Stomach (tissue), 9 donors: Measurements from ENCODE around the gene CYB5B. TPM values are rescaled to one million over a fixed set of nuclear protein-coding genes. Genes with fewer than 3 reads are reported as not detected.

Experiments used
- DNase-seq, 2 donors: peaks; one replicate each; pipeline versions ENCODE4 v3.0.0 to v3.0.0-alpha.2; 2013 to 2019
- H3K27ac ChIP-seq, 5 donors: fragments of 200-600 bp in 4 of 5; sonication (generic) in 4 of 5; one replicate each; pipeline ENCODE4 v1.5.1; 2013 to 2019; ENCODE audit warnings: mild to moderate bottlenecking in 1 of 5, moderate library complexity in 1 of 5
- H3K27me3 ChIP-seq, 3 donors: fragments of 200-600 bp; sonication (generic); one replicate each; pipeline ENCODE4 v1.5.1; 2017 to 2019; ENCODE audit warnings: mixed run types in 1 of 3
- H3K36me3 ChIP-seq, 4 donors: fragments of 200-600 bp; sonication (generic); 1 replicate in 3 of 4; 2 replicates in 1 of 4; pipeline ENCODE4 v1.5.1; 2016 to 2019
- H3K4me1 ChIP-seq, 4 donors: fragments of 200-600 bp; sonication (generic); one replicate each; pipeline ENCODE4 v1.5.1; 2016 to 2019
- H3K4me3 ChIP-seq, 4 donors: fragments of 200-600 bp; sonication (generic) in 3 of 4; one replicate each; pipeline ENCODE4 v1.5.1; 2016 to 2019; ENCODE audit warnings: mild to moderate bottlenecking in 1 of 4
- H3K9me3 ChIP-seq, 4 donors: fragments of 200-600 bp; sonication (generic); one replicate each; pipeline ENCODE4 v1.5.1; 2016 to 2019
- EP300 ChIP-seq: sonication (generic); formaldehyde crosslinking; IDR thresholded peaks from one replicate; pipeline ENCODE4 v1.6.1; 2017; ENCODE audit warnings: antibody characterized with exemption
- POLR2A ChIP-seq, 4 donors: fragments of 450-650 bp; IDR thresholded peaks; one replicate each; pipeline ENCODE4 v1.6.1; 2016; ENCODE audit warnings: antibody characterized with exemption in 4 of 4, control low read depth in 2 of 4, mild to moderate bottlenecking in 1 of 4, moderate library complexity in 1 of 4
- POLR2AphosphoS5 ChIP-seq, 3 donors: sonication (generic); formaldehyde crosslinking; IDR thresholded peaks; one replicate each; pipeline ENCODE4 v1.6.1; 2016; ENCODE audit warnings: antibody characterized with exemption in 3 of 3
- WGBS, 5 donors: extraction: QIAGEN DNeasy Blood & Tissue Kit in 3 of 5; methylation state at CpG; one replicate each; pipeline versions ENCODE4 v1.1.5 to v1.1.7; 2013 to 2018; 5-methylcytosine and 5-hydroxymethylcytosine counted together
- intact Hi-C: fragments of 100-400 bp; cut with DNase I; formaldehyde crosslinking; loops from one replicate; pipeline ENCODE4 v1.15.1; 2023; ENCODE audit warnings: low total_unique reads
- polyA plus RNA-seq, 3 donors: library from polyadenylated mRNA; stranded (reverse); fragments of 200-250 nt; gene quantifications; one replicate each; pipeline ENCODE4 v1.2.3, GENCODE V29; 2013
- total RNA-seq, 5 donors: library from RNA; depleted of rRNA; stranded (reverse); fragments of >200 nt; gene quantifications; one replicate each; pipeline versions ENCODE4 v1.1.0 to v1.2.3, GENCODE V29; 2014 to 2016
- TF ChIP-seq, protein P1 (sequence below), 7 experiments: fragments of 450-650 bp in 4 of 7; fragments of 200-600 bp in 3 of 7; sonication (generic) in 3 of 7; IDR thresholded peaks; one replicate each; pipeline ENCODE4 v1.5.1; 2016 to 2019; ENCODE audit warnings: antibody characterized with exemption in 7 of 7, control low read depth in 2 of 7, mild to moderate bottlenecking in 1 of 7
- donor health status: healthy with polysubstance abuse.
- donor health status: Bipolar disorder and iron deficiency.
- donor health status: healthy.

The CYB5B gene
- total and polyA plus RNA-seq, 8 donors, result 9.3 to 76.3 (median 49.8) TPM

DNA sequence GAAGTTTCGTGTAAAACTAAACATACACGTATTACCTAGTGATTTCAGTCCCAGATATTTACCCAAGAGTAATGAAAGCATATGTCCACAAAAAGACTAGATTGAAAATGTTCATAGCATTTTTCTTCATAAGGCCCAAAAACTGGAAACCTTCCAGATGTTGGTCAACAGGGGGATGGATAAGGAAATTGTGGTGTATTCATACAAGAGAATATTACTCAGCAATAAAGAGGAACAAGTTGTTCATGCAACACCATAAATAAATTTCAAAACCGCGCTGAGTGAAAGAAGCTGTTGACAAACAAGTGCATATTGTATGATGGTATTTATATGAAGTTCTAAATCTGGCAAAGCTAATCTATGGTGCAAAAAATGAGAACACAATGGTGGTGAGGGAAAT is 87.2 kb downstream of the CYB5B start:
- Histone ChIP-seq H3K9me3 (no peaks in the 10 kb centered on the region), H3K27me3 (no peaks in the 10 kb centered on the region), H3K4me3 (no peak overlapping the region), H3K27ac (no peak overlapping the region), H3K4me1 (no peaks in the 10 kb centered on the region), H3K36me3 (no peaks in the 10 kb centered on the region)
- TF ChIP-seq POLR2AphosphoS5 (IDR thresholded peaks at IDR 0.05), result no peak
- TF ChIP-seq POLR2A (IDR thresholded peaks at IDR 0.05), result no peak
- TF ChIP-seq, protein P1, sequence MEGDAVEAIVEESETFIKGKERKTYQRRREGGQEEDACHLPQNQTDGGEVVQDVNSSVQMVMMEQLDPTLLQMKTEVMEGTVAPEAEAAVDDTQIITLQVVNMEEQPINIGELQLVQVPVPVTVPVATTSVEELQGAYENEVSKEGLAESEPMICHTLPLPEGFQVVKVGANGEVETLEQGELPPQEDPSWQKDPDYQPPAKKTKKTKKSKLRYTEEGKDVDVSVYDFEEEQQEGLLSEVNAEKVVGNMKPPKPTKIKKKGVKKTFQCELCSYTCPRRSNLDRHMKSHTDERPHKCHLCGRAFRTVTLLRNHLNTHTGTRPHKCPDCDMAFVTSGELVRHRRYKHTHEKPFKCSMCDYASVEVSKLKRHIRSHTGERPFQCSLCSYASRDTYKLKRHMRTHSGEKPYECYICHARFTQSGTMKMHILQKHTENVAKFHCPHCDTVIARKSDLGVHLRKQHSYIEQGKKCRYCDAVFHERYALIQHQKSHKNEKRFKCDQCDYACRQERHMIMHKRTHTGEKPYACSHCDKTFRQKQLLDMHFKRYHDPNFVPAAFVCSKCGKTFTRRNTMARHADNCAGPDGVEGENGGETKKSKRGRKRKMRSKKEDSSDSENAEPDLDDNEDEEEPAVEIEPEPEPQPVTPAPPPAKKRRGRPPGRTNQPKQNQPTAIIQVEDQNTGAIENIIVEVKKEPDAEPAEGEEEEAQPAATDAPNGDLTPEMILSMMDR (IDR thresholded peaks at IDR 0.05), result no peak
- TF ChIP-seq EP300, result no peak
- intact Hi-C loops, result no loop called here
- no peak for DNase-seq
- 78 to 96% (median 92%) methylated on average over 4 of the region's 4 CpGs for WGBS, 5 donors

- intact Hi-C loops, result no loop called here
- no peak for TF ChIP-seq POLR2AphosphoS5 (IDR thresholded peaks at IDR 0.05)
- TF ChIP-seq, protein P1 (IDR thresholded peaks at IDR 0.05), result no peak
- no peak for TF ChIP-seq EP300
- TF ChIP-seq POLR2A (IDR thresholded peaks at IDR 0.05), result no peak
- DNase-seq, result no peak
- Histone ChIP-seq H3K4me1 (no peaks in the 10 kb centered on the region), H3K4me3 (no peak overlapping the region), H3K36me3 (no peaks in the 10 kb centered on the region), H3K27ac (no peak overlapping the region), H3K9me3 (peaks cover 0 to 4% (median 0%) of the 10 kb centered on the region in 4 donors), H3K27me3 (no peaks in the 10 kb centered on the region)
- WGBS, 5 donors, result 58 to 73% (median 71%) methylated on average over 2 of the region's 2 CpGs
Measured at GRCh38 chr16:69513180-69513966, 89.0 kb downstream of the CYB5B start.

DNA sequence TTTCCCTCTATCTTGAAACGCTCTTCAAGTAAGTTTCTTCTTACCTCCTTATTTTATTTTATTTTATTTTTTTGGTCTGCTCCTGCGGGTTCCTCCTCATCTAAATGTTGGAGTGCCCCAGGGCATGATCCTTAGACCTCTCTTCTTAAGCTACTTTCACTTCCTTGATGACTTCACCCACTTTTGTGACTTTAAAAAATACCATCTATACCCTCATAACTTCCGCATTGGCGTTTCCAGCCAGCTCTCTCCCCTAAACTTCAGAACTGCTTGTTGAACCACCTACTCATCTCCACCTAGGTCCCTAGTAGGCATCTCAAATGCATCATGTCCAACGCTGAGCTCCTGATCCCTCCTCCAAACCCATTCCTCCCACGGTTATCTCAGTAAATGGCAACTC is 89.9 kb downstream of the CYB5B start:
- no peak for DNase-seq
- no peaks in the 10 kb centered on the region for H3K27me3 ChIP-seq
- no peak overlapping the region for H3K27ac ChIP-seq
- no peaks in the 10 kb centered on the region for H3K36me3 ChIP-seq
- 86 to 93% (median 92%) methylated on average over 6 of the region's 6 CpGs for WGBS, 5 donors
- intact Hi-C loops, result no loop called here
- H3K4me1 ChIP-seq, result no peaks in the 10 kb centered on the region
- H3K4me3 ChIP-seq, result no peak overlapping the region
- TF ChIP-seq, protein P1 (IDR thresholded peaks at IDR 0.05), result no peak
- no peak for TF ChIP-seq EP300
- no peak for TF ChIP-seq POLR2A (IDR thresholded peaks at IDR 0.05)
- no peak for TF ChIP-seq POLR2AphosphoS5 (IDR thresholded peaks at IDR 0.05)
- peaks cover 0 to 4% (median 0%) of the 10 kb centered on the region in 4 donors for H3K9me3 ChIP-seq

Other genes starting within 250 kb of the CYB5B start
- gene SNTB2, start 237.5 kb upstream of the CYB5B start, total RNA-seq, result 10 to 100 TPM; 11.6 to 74.4 (median 45.5) TPM
- gene SNTB2, start 237.5 kb upstream of the CYB5B start, polyA plus RNA-seq, result 1 to 10 TPM; 4.0 to 6.4 (median 4.2) TPM
- 10 to 100 TPM in 4 of 5 donors, 1 to 10 TPM in 1; 4.1 to 51.0 (median 33.9) TPM for gene VPS4A, start 113.3 kb upstream of the CYB5B start, total RNA-seq
- 10 to 100 TPM; 27.3 to 30.4 (median 27.8) TPM for gene VPS4A, start 113.3 kb upstream of the CYB5B start, polyA plus RNA-seq
- 100 to 1,000 TPM in 1 of 5 donors, 10 to 100 TPM in 2, 1 to 10 TPM in 1, not detected in 1; 6.4 to 131 (median 23.6) TPM for gene PDF, start 94.0 kb upstream of the CYB5B start, total RNA-seq
- gene PDF, start 94.0 kb upstream of the CYB5B start, polyA plus RNA-seq, result 1 to 10 TPM; 1.7 to 7.9 (median 7.1) TPM
- gene COG8, start 85.1 kb upstream of the CYB5B start, total RNA-seq, result 100 to 1,000 TPM in 1 of 5 donors, 10 to 100 TPM in 4; 18.1 to 167 (median 33.6) TPM
- gene COG8, start 85.1 kb upstream of the CYB5B start, polyA plus RNA-seq, result 10 to 100 TPM; 11.1 to 19.7 (median 11.5) TPM
- gene NIP7, start 84.8 kb upstream of the CYB5B start, total RNA-seq, result 10 to 100 TPM in 2 of 5 donors, 1 to 10 TPM in 1, under 1 TPM in 1, not detected in 1; 0.89 to 18.9 (median 9.8) TPM
- 10 to 100 TPM; 10.9 to 16.3 (median 14.4) TPM for gene NIP7, start 84.8 kb upstream of the CYB5B start, polyA plus RNA-seq
- gene TMED6, start 72.8 kb upstream of the CYB5B start, total RNA-seq, result 10 to 100 TPM in 2 of 5 donors, 1 to 10 TPM in 2, not detected in 1; 1.8 to 31.9 (median 10.8) TPM
- gene TMED6, start 72.8 kb upstream of the CYB5B start, polyA plus RNA-seq, result 10 to 100 TPM in 2 of 3 donors, 1 to 10 TPM in 1; 3.8 to 60.1 (median 37.6) TPM
- gene TERF2, start 38.6 kb upstream of the CYB5B start, total RNA-seq, result 100 to 1,000 TPM in 2 of 5 donors, 10 to 100 TPM in 3; 11.6 to 209 (median 35.1) TPM
- 10 to 100 TPM in 1 of 3 donors, 1 to 10 TPM in 2; 7.6 to 13.6 (median 8.8) TPM for gene TERF2, start 38.6 kb upstream of the CYB5B start, polyA plus RNA-seq
- 10 to 100 TPM in 4 of 5 donors, 1 to 10 TPM in 1; 9.0 to 57.2 (median 41.0) TPM for gene NFAT5, start 141.3 kb downstream of the CYB5B start, total RNA-seq
- 1 to 10 TPM; 1.2 to 2.2 (median 1.8) TPM for gene NFAT5, start 141.3 kb downstream of the CYB5B start, polyA plus RNA-seq